NCI-H2107 treated with DMSO at 0.1 percent for 48 hours (cell line): ENCODE data around the gene OPCML.
"Not testable (repeated sequence)": the region's sequence is repeated elsewhere in the genome, so short reads cannot be mapped to it uniquely, and the experiment has no call there.

Source experiments
- DNase-seq: peaks from one replicate; lab custom pipeline; 2025; ENCODE audit not compliant: unreplicated experiment; lab: John Stamatoyannopoulos, UW

OPCML gene

GRCh38 chr11:132423266-132423665 lies 1109.0 kb downstream of the OPCML start:
- DNase-seq, result peak; percentile 17

- no peak for DNase-seq
Observed at GRCh38 chr11:132422722-132423121, 1109.6 kb downstream of the OPCML start.

- DNase-seq, result no peak
Observed at GRCh38 chr11:132421555-132421954, 1110.7 kb downstream of the OPCML start.

GRCh38 chr11:132414451-132414850 lies 1117.8 kb downstream of the OPCML start:
- DNase-seq, result no peak

- DNase-seq, result no peak
Observed at GRCh38 chr11:132410383-132410782, 1121.9 kb downstream of the OPCML start.

GRCh38 chr11:132409573-132410355 lies 1122.5 kb downstream of the OPCML start:
- no peak for DNase-seq

- peak; percentile 73 for DNase-seq
Observed at GRCh38 chr11:132408877-132409276, 1123.4 kb downstream of the OPCML start.

GRCh38 chr11:132405728-132406127 lies 1126.6 kb downstream of the OPCML start:
- peak; percentile 21 for DNase-seq

GRCh38 chr11:132402071-132402684 lies 1130.1 kb downstream of the OPCML start:
- peak; percentile 72 for DNase-seq

- DNase-seq, result no peak
Observed at GRCh38 chr11:132396318-132396717, 1136.0 kb downstream of the OPCML start.

- DNase-seq, result no peak
Observed at GRCh38 chr11:132395434-132395833, 1136.9 kb downstream of the OPCML start.

GRCh38 chr11:132379540-132379939 lies 1152.8 kb downstream of the OPCML start:
- DNase-seq, result no peak

GRCh38 chr11:132373405-132374143 lies 1158.7 kb downstream of the OPCML start:
- DNase-seq, result no peak

GRCh38 chr11:132370114-132370513 lies 1162.2 kb downstream of the OPCML start:
- not testable (repeated sequence) for DNase-seq

GRCh38 chr11:132367293-132367692 lies 1165.0 kb downstream of the OPCML start:
- DNase-seq, result no peak

- no peak for DNase-seq
Observed at GRCh38 chr11:132365650-132366049, 1166.7 kb downstream of the OPCML start.
